GM23248 (cell line): ENCODE results near the gene TAS1R3. TPM values are rescaled to one million over a fixed set of nuclear protein-coding genes. Genes with fewer than 3 reads are reported as not detected.

ENCODE experiments used
- DNase-seq: peaks from one replicate; pipeline ENCODE4 v3.0.0-alpha.2; 2015
- H2AFZ ChIP-seq: fragments of 200-600 bp; sonication (generic); 2 replicates; pipeline ENCODE4 v1.6.1; 2016; ENCODE audit warnings: antibody characterized with exemption
- H3F3A ChIP-seq: fragments of 200-600 bp; sonication (generic); 2 replicates; pipeline ENCODE4 v1.6.1; 2016; ENCODE audit warnings: mild to moderate bottlenecking, antibody characterized with exemption, mixed run types; ENCODE audit not compliant: insufficient read depth
- H3K27ac ChIP-seq: fragments of 200-600 bp; sonication (generic); 2 replicates; pipeline ENCODE4 v1.5.1; 2016; ENCODE audit warnings: mild to moderate bottlenecking
- H3K27me3 ChIP-seq: fragments of 200-600 bp; sonication (generic); replicated peaks from 2 replicates; pipeline ENCODE4 v1.6.1; 2016; ENCODE audit warnings: mild to moderate bottlenecking; ENCODE audit not compliant: insufficient read depth
- H3K36me3 ChIP-seq: fragments of 200-600 bp; sonication (generic); 2 replicates; pipeline ENCODE4 v1.6.1; 2016; ENCODE audit warnings: low read depth, mild to moderate bottlenecking
- H3K4me1 ChIP-seq: fragments of 200-600 bp; sonication (generic); 2 replicates; pipeline ENCODE4 v1.6.1; 2016; ENCODE audit warnings: mild to moderate bottlenecking; ENCODE audit not compliant: insufficient read depth
- H3K4me2 ChIP-seq: fragments of 200-600 bp; sonication (generic); one replicate; pipeline ENCODE4 v1.6.1; 2016; ENCODE audit warnings: mild to moderate bottlenecking; ENCODE audit not compliant: unreplicated experiment
- H3K4me3 ChIP-seq: fragments of 200-600 bp; sonication (generic); 2 replicates; pipeline ENCODE4 v1.5.1; 2016; ENCODE audit warnings: mild to moderate bottlenecking
- H3K79me2 ChIP-seq: fragments of 200-600 bp; sonication (generic); 2 replicates; pipeline ENCODE4 v1.6.1; 2016; ENCODE audit warnings: mild to moderate bottlenecking; ENCODE audit not compliant: insufficient read depth
- H3K9ac ChIP-seq: fragments of 200-600 bp; sonication (generic); 2 replicates; pipeline ENCODE4 v1.6.1; 2016; ENCODE audit warnings: mild to moderate bottlenecking
- H3K9me2 ChIP-seq: fragments of 200-600 bp; sonication (generic); 2 replicates; pipeline ENCODE4 v1.6.1; 2016; ENCODE audit warnings: mixed run types, mild to moderate bottlenecking, moderate library complexity; ENCODE audit not compliant: insufficient read depth
- H3K9me3 ChIP-seq: fragments of 200-600 bp; sonication (generic); one replicate; pipeline ENCODE4 v1.6.1; 2017; ENCODE audit warnings: low read depth
- H4K20me1 ChIP-seq: fragments of 200-600 bp; sonication (generic); 2 replicates; pipeline ENCODE4 v1.6.0; 2016; ENCODE audit not compliant: insufficient read depth
- EZH2 ChIP-seq: fragments of 200-600 bp; sonication (generic); IDR thresholded peaks from 2 replicates; pipeline ENCODE4 v1.6.1; 2018; ENCODE audit warnings: antibody characterized with exemption, mild to moderate bottlenecking; ENCODE audit not compliant: insufficient read depth, poor library complexity, severe bottlenecking
- EZH2phosphoT487 ChIP-seq: fragments of 200-600 bp; sonication (generic); IDR thresholded peaks from 2 replicates; pipeline ENCODE4 v1.6.1; 2018; ENCODE audit warnings: antibody characterized with exemption, moderate library complexity, mild to moderate bottlenecking, low read depth; ENCODE audit not compliant: insufficient read depth
- WGBS, 2 experiments: methylation state at CpG; one replicate each; pipeline ENCODE4 v1.1.6; 2015 to 2017; ENCODE audit warnings: low lambda C conversion rate in 2 of 2, low coverage in 1 of 2; ENCODE audit errors: missing lambda C conversion rate in 2 of 2; 5-methylcytosine and 5-hydroxymethylcytosine counted together
- in situ Hi-C: fragments of 300-500 bp; cut with MboI; formaldehyde crosslinking; loops from 2 replicates; pipeline ENCODE4 v1.15.0; 2020
- polyA plus RNA-seq: library from polyadenylated mRNA; unstranded; fragments of >200 nt; fragmentation: Nextera tagmentation; extraction: Ambion mirVana; gene quantifications from 2 replicates; pipeline ENCODE4 v1.2.1, GENCODE V29; 2016
- total RNA-seq: library from RNA; depleted of rRNA; stranded (reverse); fragments of >200 nt; shearing (Covaris generic); gene quantifications from 2 replicates; pipeline ENCODE4 v1.2.3, GENCODE V29; 2014

TAS1R3 gene
- total and polyA plus RNA-seq, 2 experiments from 2014 or later: 0.54 TPM; not detected in 1

DNA sequence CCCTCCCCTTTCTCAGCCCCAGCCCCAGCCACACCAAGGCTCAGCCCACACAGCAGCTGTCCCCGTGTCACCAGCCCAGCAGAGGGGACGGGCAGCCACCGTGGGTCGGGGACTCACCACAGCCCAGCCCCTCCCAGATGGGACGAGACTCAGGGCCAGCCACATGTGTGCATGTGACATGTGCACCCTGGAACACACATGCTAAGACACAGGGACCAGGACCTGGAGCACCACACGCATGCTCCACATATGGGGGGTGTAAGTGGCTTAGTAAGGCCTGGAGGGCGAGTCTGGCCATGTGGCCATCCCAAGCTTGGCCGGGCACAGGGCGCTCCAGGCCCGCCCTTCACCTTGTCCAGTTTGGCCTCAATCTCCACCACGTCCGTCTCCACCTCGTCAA lies 27.3 kb upstream of the TAS1R3 start:
- no peaks in the 10 kb centered on the region for H3K27me3 ChIP-seq
- no peak overlapping the region for H3K4me2 ChIP-seq
- no peak for DNase-seq
- no peaks in the 10 kb centered on the region for H3F3A ChIP-seq
- WGBS, 2 experiments: 71 to 78% methylated on average over 11 to 13 of the region's 13 CpGs
- H2AFZ ChIP-seq: no peak overlapping the region
- in situ Hi-C loops: no loop called here
- H4K20me1 ChIP-seq: no peaks in the 10 kb centered on the region
- H3K36me3 ChIP-seq: no peaks in the 10 kb centered on the region
- TF ChIP-seq EZH2phosphoT487 (no peak), EZH2 (no peak)
- no peak overlapping the region for H3K27ac ChIP-seq
- H3K79me2 ChIP-seq: peaks cover 45% of the 10 kb centered on the region
- H3K9me2 ChIP-seq: no peaks in the 10 kb centered on the region
- H3K4me3 ChIP-seq: no peak overlapping the region
- H3K4me1 ChIP-seq: peaks cover 22% of the 10 kb centered on the region
- H3K9ac ChIP-seq: no peak overlapping the region
- no peaks in the 10 kb centered on the region for H3K9me3 ChIP-seq

DNA sequence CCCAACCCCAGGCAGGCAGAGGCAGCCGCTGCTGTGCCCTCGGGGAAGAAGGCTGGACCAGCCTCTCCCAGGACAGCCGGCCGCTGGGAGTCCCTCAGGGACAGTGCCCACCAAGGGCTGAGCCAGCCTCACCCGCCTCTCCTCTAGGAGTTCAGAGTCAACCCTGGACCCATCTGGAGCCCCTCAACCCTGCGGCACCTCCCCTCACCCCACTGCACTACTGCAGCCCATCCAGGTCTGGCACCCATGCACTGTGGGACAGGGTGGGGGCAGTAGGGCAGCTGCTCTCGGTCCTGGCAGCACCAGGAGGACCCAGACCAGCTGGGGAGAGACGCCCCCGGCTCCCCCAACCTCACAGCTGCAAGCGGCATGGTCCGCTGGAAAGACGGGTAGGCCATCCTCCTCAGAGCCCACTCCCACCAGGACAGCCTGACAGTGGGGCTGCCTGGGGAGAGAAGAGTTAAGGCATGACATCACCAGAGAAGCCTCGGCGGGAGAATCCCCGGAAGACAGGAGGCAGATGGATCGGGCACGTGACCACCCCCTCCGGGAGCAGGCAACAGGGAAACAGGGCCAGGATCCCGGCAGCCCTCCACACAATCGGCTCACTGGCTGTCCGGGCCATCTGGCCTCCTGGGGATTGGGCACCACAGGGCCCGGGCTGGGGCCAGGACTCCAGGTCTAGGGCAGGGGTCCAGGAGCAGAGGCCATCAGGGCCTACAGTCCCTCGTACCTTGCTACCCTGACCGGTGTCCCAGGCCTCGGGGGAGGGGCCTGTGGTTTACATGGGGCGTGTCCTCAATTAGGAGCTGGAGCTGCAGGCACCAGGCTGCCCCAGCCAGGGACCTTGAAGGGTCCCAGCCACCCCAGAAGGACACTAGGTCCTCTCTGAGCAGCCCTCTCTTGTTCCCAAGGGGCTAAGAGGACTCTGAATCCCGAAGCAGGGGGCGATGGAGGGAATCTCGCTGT lies 26.5 kb upstream of the TAS1R3 start:
- Histone ChIP-seq H2AFZ (no peak overlapping the region), H3K9me3 (no peaks in the 10 kb centered on the region), H3K4me2 (peak overlapping the region; percentile 67), H3K27ac (peak overlapping the region; percentile 79), H3F3A (no peaks in the 10 kb centered on the region), H3K9ac (peak overlapping the region; percentile 97), H3K4me3 (peak overlapping the region; percentile 99), H3K27me3 (no peaks in the 10 kb centered on the region), H4K20me1 (no peaks in the 10 kb centered on the region), H3K79me2 (peaks cover 53% of the 10 kb centered on the region), H3K9me2 (no peaks in the 10 kb centered on the region), H3K4me1 (peaks cover 22% of the 10 kb centered on the region), H3K36me3 (no peaks in the 10 kb centered on the region)
- in situ Hi-C loops: no loop called here
- TF ChIP-seq EZH2 (no peak), EZH2phosphoT487 (no peak)
- 8 to 9% methylated on average over 24 to 27 of the region's 29 CpGs for WGBS, 2 experiments
- DNase-seq: peak; percentile 89

- WGBS, 2 experiments: 13 to 20% methylated on average over 16 to 23 of the region's 25 CpGs
- H4K20me1 ChIP-seq: no peaks in the 10 kb centered on the region
These were observed 25.6 kb upstream of the TAS1R3 start for GRCh38 chr1:1305300-1306069.

DNA sequence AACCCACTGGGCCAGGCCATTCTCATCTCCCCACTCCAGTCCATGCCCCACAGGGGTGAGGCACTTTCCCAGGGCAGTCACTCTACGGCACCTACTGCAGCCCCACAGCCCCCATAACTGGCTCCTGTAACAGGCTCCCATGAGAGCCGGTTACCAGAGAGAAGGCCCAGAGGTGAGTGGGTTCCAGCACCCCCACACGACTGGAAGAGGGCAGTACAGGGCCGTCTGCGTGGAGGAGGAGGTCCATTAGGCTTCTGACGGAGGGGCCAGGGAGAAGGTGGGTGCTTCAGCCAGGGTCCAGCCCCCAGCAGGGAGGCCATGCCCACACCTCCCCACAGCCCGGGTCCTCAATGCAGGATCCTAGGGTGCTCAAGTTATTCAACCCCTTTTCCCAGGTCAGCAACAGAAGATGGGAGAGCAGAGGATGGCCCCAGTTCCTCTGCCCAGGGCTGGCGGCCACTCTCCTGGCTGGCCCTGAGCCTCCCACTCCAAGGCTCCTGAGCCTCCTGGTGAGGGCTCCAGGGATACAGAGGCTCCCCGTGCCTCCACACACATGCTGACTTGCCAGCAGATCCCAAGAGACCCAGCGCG lies 24.9 kb upstream of the TAS1R3 start:
- peaks cover 64% of the 10 kb centered on the region for H3K79me2 ChIP-seq
- WGBS, 2 experiments: 9 to 14% methylated on average over 11 of the region's 11 CpGs
- H3K27me3 ChIP-seq: no peaks in the 10 kb centered on the region
- no peak for TF ChIP-seq EZH2
- peak overlapping the region; percentile 85 for H3K4me2 ChIP-seq
- DNase-seq: peak; percentile 66
- H3K9me3 ChIP-seq: no peaks in the 10 kb centered on the region
- peak overlapping the region; percentile 79 for H3K27ac ChIP-seq
- in situ Hi-C loops: no loop called here
- peak overlapping the region; percentile 99 for H3K4me3 ChIP-seq
- no peaks in the 10 kb centered on the region for H3K9me2 ChIP-seq
- no peaks in the 10 kb centered on the region for H3F3A ChIP-seq
- peaks cover 22% of the 10 kb centered on the region for H3K4me1 ChIP-seq
- peak overlapping the region; percentile 97 for H3K9ac ChIP-seq
- no peaks in the 10 kb centered on the region for H4K20me1 ChIP-seq
- H3K36me3 ChIP-seq: peaks cover 4% of the 10 kb centered on the region; the same call in 1 of the 2 replicates
- H2AFZ ChIP-seq: no peak overlapping the region

More at GRCh38 chr1:1305300-1306069, 25.6 kb upstream of the TAS1R3 start:
- Histone ChIP-seq H3K9me3 (no peaks in the 10 kb centered on the region), H3K4me3 (peak overlapping the region; percentile 99), H3K79me2 (peaks cover 62% of the 10 kb centered on the region), H3K36me3 (peaks cover 4% of the 10 kb centered on the region; the same call in 1 of the 2 replicates), H3K27ac (peak overlapping the region; percentile 79), H3K4me2 (peak overlapping the region; percentile 85), H3K27me3 (no peaks in the 10 kb centered on the region), H3K4me1 (peaks cover 22% of the 10 kb centered on the region), H3F3A (no peaks in the 10 kb centered on the region), H2AFZ (no peak overlapping the region), H3K9ac (peak overlapping the region; percentile 97), H3K9me2 (no peaks in the 10 kb centered on the region)
- in situ Hi-C loops: no loop called here
- TF ChIP-seq EZH2 (no peak), EZH2phosphoT487 (no peak)
- DNase-seq: peak; percentile 86
